ENCODE measurements around the gene TOPBP1. TPM values are rescaled to one million over a fixed set of nuclear protein-coding genes. Genes with fewer than 3 reads are reported as not detected.

TOPBP1 gene
- total and polyA plus RNA-seq, 2 of the 4 experiments (the other 2 are of a cell fraction), result 19.5 to 50.5 TPM

DNA sequence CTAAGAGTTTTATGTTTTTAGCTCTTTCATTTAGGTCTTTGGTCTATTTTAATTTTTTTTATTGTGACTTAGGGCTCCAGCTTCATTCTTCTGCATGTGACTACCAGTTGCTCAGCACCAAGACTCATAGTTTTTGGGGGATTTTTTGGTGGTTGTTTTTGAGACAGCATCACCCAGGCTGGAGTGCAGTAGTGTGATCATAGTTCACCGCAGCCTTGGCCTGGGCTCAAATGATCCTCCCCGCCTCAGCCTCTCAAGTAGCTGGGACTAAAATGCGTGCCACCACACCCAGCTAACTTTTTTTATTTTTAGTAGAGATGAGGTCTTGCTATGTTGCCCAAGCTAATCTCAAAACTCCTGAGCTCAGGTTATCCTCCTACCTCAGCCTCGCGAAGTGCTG is 68.9 kb downstream of the TOPBP1 start:
- no TSS peak for BruUV-seq (replicated peaks)
- WGBS, 2 experiments (ENCODE audit: extremely low coverage in 2 of 2, insufficient read length in 1 of 2), result no CpG with 5 or more reads among the region's 5 CpGs
- Histone ChIP-seq H3K23ac (ENCODE audit: low read depth, low read length) (no peak overlapping the region), H2BK20ac (ENCODE audit: low read depth, low read length) (no peak overlapping the region), H3K18ac (ENCODE audit: low read depth, low read length) (no peak overlapping the region), H4K20me1 (ENCODE audit: insufficient read depth, low read length) (peaks cover 28% of the 10 kb centered on the region; the same call in 1 of the 2 replicates), H2AFZ (replicated peaks; ENCODE audit: low read length, poor library complexity) (no peak overlapping the region), H2BK120ac (ENCODE audit: low read depth, low read length) (no peak overlapping the region), H3K36me3 (ENCODE audit: control insufficient read depth, insufficient read depth, low read length) (peaks cover 12% of the 10 kb centered on the region), H3K79me1 (ENCODE audit: low read depth in 1 of 2, low read length in 2 of 2) (peaks cover 10 to 21% of the 10 kb centered on the region in 2 experiments; a peak in 3 of 4 replicates), H3K56ac (ENCODE audit: extremely low read depth, insufficient read depth, low read length) (no peak overlapping the region), H2BK15ac (ENCODE audit: low read depth, low read length) (no peak overlapping the region), H3K4ac (ENCODE audit: low read depth, low read length) (no peak overlapping the region), H3K9me1 (ENCODE audit: insufficient read depth, low read length) (no peaks in the 10 kb centered on the region; the same call in 1 of the 2 replicates), H3K4me1 (ENCODE audit: control insufficient read depth, insufficient read depth, low read length) (peaks cover 2% of the 10 kb centered on the region; the same call in 1 of the 2 replicates), H3K14ac (replicated peaks; ENCODE audit: low read depth, low read length) (no peak overlapping the region), H3K27me3 (ENCODE audit: control insufficient read depth, insufficient read depth, low read length) (no peaks in the 10 kb centered on the region), H2AK5ac (ENCODE audit: low read depth, low read length) (no peak overlapping the region), H3K9ac (ENCODE audit: low read depth, low read length) (no peak overlapping the region), H2AK9ac (replicated peaks; ENCODE audit: low read depth, low read length, poor library complexity) (no peak overlapping the region), H2BK5ac (ENCODE audit: low read depth, low read length, poor library complexity, severe bottlenecking) (no peak overlapping the region), H4K8ac (ENCODE audit: low read depth in 2 of 2, low read length in 2 of 2) (no peak overlapping the region), H3K4me2 (ENCODE audit: low read depth, low read length) (no peak overlapping the region), H3K27ac (ENCODE audit: insufficient read depth, low read length) (no peak overlapping the region), H3K4me3 (ENCODE audit: insufficient read depth, low read depth, low read length) (no peak overlapping the region), H3K9me3 (ENCODE audit: control insufficient read depth, insufficient read depth, low read length) (no peaks in the 10 kb centered on the region), H4K5ac (ENCODE audit: low read depth, low read length) (no peak overlapping the region), H4K91ac (ENCODE audit: insufficient read depth, low read depth, low read length) (no peak overlapping the region)
- intact Hi-C loops (cut with micrococcal nuclease), result loop anchor here (5.0 kb wide), 1 partner anchor 49 kb away; no protein-coding TSS in a partner anchor
- ChIA-PET POLR2A (ENCODE audit: unreplicated experiment) (no interaction called here), CTCF (no interaction called here)
- dilution Hi-C loops (cut with HindIII; ENCODE audit: low sequenced_read_pairs, unreplicated experiment), result no loop called here
- ATAC-seq (ENCODE audit: low read depth) (no peak), DNase-seq (no peak)
- in situ Hi-C loops (cut with MboI; ENCODE audit: low sequenced_read_pairs), result no loop called here
- TF ChIP-seq, protein P1, sequence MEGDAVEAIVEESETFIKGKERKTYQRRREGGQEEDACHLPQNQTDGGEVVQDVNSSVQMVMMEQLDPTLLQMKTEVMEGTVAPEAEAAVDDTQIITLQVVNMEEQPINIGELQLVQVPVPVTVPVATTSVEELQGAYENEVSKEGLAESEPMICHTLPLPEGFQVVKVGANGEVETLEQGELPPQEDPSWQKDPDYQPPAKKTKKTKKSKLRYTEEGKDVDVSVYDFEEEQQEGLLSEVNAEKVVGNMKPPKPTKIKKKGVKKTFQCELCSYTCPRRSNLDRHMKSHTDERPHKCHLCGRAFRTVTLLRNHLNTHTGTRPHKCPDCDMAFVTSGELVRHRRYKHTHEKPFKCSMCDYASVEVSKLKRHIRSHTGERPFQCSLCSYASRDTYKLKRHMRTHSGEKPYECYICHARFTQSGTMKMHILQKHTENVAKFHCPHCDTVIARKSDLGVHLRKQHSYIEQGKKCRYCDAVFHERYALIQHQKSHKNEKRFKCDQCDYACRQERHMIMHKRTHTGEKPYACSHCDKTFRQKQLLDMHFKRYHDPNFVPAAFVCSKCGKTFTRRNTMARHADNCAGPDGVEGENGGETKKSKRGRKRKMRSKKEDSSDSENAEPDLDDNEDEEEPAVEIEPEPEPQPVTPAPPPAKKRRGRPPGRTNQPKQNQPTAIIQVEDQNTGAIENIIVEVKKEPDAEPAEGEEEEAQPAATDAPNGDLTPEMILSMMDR (conservative IDR thresholded peaks at IDR 0.05; ENCODE audit: low read depth, low read length), result no peak
- no peak for TF ChIP-seq CHD1 (IDR thresholded peaks at IDR 0.05; ENCODE audit: low read depth, low read length)
- TF ChIP-seq BHLHE40 (IDR thresholded peaks at IDR 0.05; ENCODE audit: low read depth, low read length), result no peak
- TF ChIP-seq FOS (IDR thresholded peaks at IDR 0.05; ENCODE audit: low read depth, low read length), result no peak
- TF ChIP-seq MAFK (IDR thresholded peaks at IDR 0.05; ENCODE audit: low read depth, low read length), result no peak
- TF ChIP-seq MXI1 (IDR thresholded peaks at IDR 0.05; ENCODE audit: borderline replicate concordance, low read depth, low read length), result no peak
- no peak for TF ChIP-seq RAD21 (IDR thresholded peaks at IDR 0.05; ENCODE audit: low read length)
- TF ChIP-seq SMC3 (IDR thresholded peaks at IDR 0.05; ENCODE audit: low read depth, low read length), result no peak
- no peak for TF ChIP-seq RFX5 (IDR thresholded peaks at IDR 0.05; ENCODE audit: low read depth, low read length)
- TF ChIP-seq POLR2A (IDR thresholded peaks at IDR 0.05; ENCODE audit: low read depth, low read length), result no peak
- TF ChIP-seq, protein P2, sequence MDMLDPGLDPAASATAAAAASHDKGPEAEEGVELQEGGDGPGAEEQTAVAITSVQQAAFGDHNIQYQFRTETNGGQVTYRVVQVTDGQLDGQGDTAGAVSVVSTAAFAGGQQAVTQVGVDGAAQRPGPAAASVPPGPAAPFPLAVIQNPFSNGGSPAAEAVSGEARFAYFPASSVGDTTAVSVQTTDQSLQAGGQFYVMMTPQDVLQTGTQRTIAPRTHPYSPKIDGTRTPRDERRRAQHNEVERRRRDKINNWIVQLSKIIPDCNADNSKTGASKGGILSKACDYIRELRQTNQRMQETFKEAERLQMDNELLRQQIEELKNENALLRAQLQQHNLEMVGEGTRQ (IDR thresholded peaks at IDR 0.05; ENCODE audit: low read depth, low read length), result no peak
